Spinal cord (tissue), 10 donors: ENCODE results near the gene HM13. TPM values are rescaled to one million over a fixed set of nuclear protein-coding genes. Genes with fewer than 3 reads are reported as not detected.
"Not testable (repeated sequence)": the region's sequence is repeated elsewhere in the genome, so short reads cannot be mapped to it uniquely, and the experiment has no call there.

Source experiments
- DNase-seq, 6 donors: peaks; one replicate each; pipeline versions ENCODE4 v3.0.0 to v3.0.0-alpha.2; 2013 to 2015; ENCODE audit warnings: low spot score in 6 of 6, low read depth in 4 of 6
- H3K27ac ChIP-seq: one replicate; pipeline ENCODE4 v1.5.1; 2013; ENCODE audit warnings: low read depth, low read length, control low read depth
- H3K27me3 ChIP-seq: one replicate; pipeline ENCODE4 v1.6.1; 2013; ENCODE audit warnings: low read length; ENCODE audit not compliant: control insufficient read depth, insufficient read depth
- H3K36me3 ChIP-seq: one replicate; pipeline ENCODE4 v1.6.1; 2013; ENCODE audit warnings: low read length; ENCODE audit not compliant: control insufficient read depth, insufficient read depth
- H3K4me1 ChIP-seq: one replicate; pipeline ENCODE4 v1.6.1; 2013; ENCODE audit warnings: low read length; ENCODE audit not compliant: control insufficient read depth, insufficient read depth
- H3K4me3 ChIP-seq: one replicate; pipeline ENCODE4 v1.5.1; 2013; ENCODE audit warnings: low read depth, low read length, control low read depth
- H3K9me3 ChIP-seq: one replicate; pipeline ENCODE4 v1.6.1; 2013; ENCODE audit warnings: low read length; ENCODE audit not compliant: control insufficient read depth, insufficient read depth
- WGBS: methylation state at CpG from one replicate; pipeline ENCODE4 v1.1.5; 2013; ENCODE audit warnings: missing lambda C conversion rate; ENCODE audit not compliant: insufficient coverage; 5-methylcytosine and 5-hydroxymethylcytosine counted together
- polyA plus RNA-seq, 2 donors: library from polyadenylated mRNA; unstranded; fragments of 120-200 nt; gene quantifications; one replicate each; pipeline ENCODE4 v1.2.1, GENCODE V29; 2013; ENCODE audit not compliant: insufficient read length in 2 of 2
- total RNA-seq, 2 donors: library from RNA; depleted of rRNA in 1 of 2; stranded (reverse); fragments of 120-200 nt in 1 of 2; fragments of >200 nt in 1 of 2; gene quantifications; one replicate each; pipeline versions ENCODE4 v1.2.3 to v1.2.4, GENCODE V29; 2013 to 2014
- donor health status: healthy.

The HM13 gene
- total and polyA plus RNA-seq, 4 donors = 40.5 to 137 (median 85.0) TPM

- peaks cover 4% of the 10 kb centered on the region for H3K4me1 ChIP-seq
- H3K27ac ChIP-seq = no peak overlapping the region
- H3K9me3 ChIP-seq = no peaks in the 10 kb centered on the region
- H3K27me3 ChIP-seq = peaks cover 5% of the 10 kb centered on the region
- WGBS = 40% methylated on average over 6 of the region's 6 CpGs
- H3K36me3 ChIP-seq = no peaks in the 10 kb centered on the region
- no peak for DNase-seq
- H3K4me3 ChIP-seq = no peak overlapping the region
These were observed 16.3 kb upstream of the HM13 start for GRCh38 chr20:31497838-31498540.

- WGBS = 57% methylated on average over 1 of the region's 1 CpG
- DNase-seq = no peak
- peaks cover 4% of the 10 kb centered on the region for H3K4me1 ChIP-seq
- H3K9me3 ChIP-seq = no peaks in the 10 kb centered on the region
- H3K27ac ChIP-seq = no peak overlapping the region
- peaks cover 5% of the 10 kb centered on the region for H3K27me3 ChIP-seq
- H3K36me3 ChIP-seq = no peaks in the 10 kb centered on the region
- no peak overlapping the region for H3K4me3 ChIP-seq
These were observed 13.7 kb upstream of the HM13 start for GRCh38 chr20:31500527-31500926.

GRCh38 chr20:31502884-31503673 is 11.2 kb upstream of the HM13 start:
- DNase-seq = peak in 3 of 6 donors; percentile 33 to 83 (median 54)
- H3K36me3 ChIP-seq, H3K9me3 ChIP-seq, H3K27me3 ChIP-seq, H3K4me3 ChIP-seq, H3K27ac ChIP-seq, H3K4me1 ChIP-seq: not testable (repeated sequence)
- WGBS = 45% methylated on average over 12 of the region's 20 CpGs

GRCh38 chr20:31505903-31506302 is 8.3 kb upstream of the HM13 start:
- Histone ChIP-seq H3K9me3 (no peaks in the 10 kb centered on the region), H3K27me3 (no peaks in the 10 kb centered on the region), H3K27ac (no peak overlapping the region), H3K4me3 (no peak overlapping the region), H3K36me3 (no peaks in the 10 kb centered on the region), H3K4me1 (no peaks in the 10 kb centered on the region)
- DNase-seq = no peak
- no CpG with 5 or more reads among the region's 1 CpG for WGBS

- DNase-seq = no peak
- 79% methylated on average over 5 of the region's 5 CpGs for WGBS
- Histone ChIP-seq H3K27me3 (no peaks in the 10 kb centered on the region), H3K9me3 (no peaks in the 10 kb centered on the region), H3K4me1 (no peaks in the 10 kb centered on the region), H3K4me3 (no peak overlapping the region), H3K27ac (no peak overlapping the region), H3K36me3 (no peaks in the 10 kb centered on the region)
These were observed 5.6 kb upstream of the HM13 start for GRCh38 chr20:31508517-31509244.

- Histone ChIP-seq H3K36me3 (peaks cover 14% of the 10 kb centered on the region), H3K27me3 (no peaks in the 10 kb centered on the region), H3K9me3 (no peaks in the 10 kb centered on the region), H3K27ac (peak overlapping the region; percentile 67), H3K4me1 (peaks cover 23% of the 10 kb centered on the region), H3K4me3 (peak overlapping the region; percentile 82)
- no peak for DNase-seq
- WGBS = 35% methylated on average over 4 of the region's 4 CpGs
These were observed 981 bp downstream of the HM13 start for GRCh38 chr20:31515072-31515774.

- no peak overlapping the region for H3K27ac ChIP-seq
- no peak overlapping the region for H3K4me3 ChIP-seq
- DNase-seq = no peak
- H3K9me3 ChIP-seq = no peaks in the 10 kb centered on the region
- peaks cover 14% of the 10 kb centered on the region for H3K36me3 ChIP-seq
- H3K27me3 ChIP-seq = no peaks in the 10 kb centered on the region
- WGBS = 82% methylated on average over 1 of the region's 3 CpGs
- peaks cover 27% of the 10 kb centered on the region for H3K4me1 ChIP-seq
These were observed 1.5 kb downstream of the HM13 start for GRCh38 chr20:31515775-31516107.

- WGBS = 100% methylated on average over 2 of the region's 4 CpGs
- H3K4me1 ChIP-seq = peaks cover 27% of the 10 kb centered on the region
- H3K36me3 ChIP-seq = peaks cover 14% of the 10 kb centered on the region
- H3K9me3 ChIP-seq = no peaks in the 10 kb centered on the region
- H3K27ac ChIP-seq = no peak overlapping the region
- H3K4me3 ChIP-seq = no peak overlapping the region
- DNase-seq = no peak
- no peaks in the 10 kb centered on the region for H3K27me3 ChIP-seq
These were observed 1.9 kb downstream of the HM13 start for GRCh38 chr20:31516166-31516565.

GRCh38 chr20:31516651-31517050 is 2.4 kb downstream of the HM13 start:
- peaks cover 14% of the 10 kb centered on the region for H3K36me3 ChIP-seq
- H3K9me3 ChIP-seq = no peaks in the 10 kb centered on the region
- no peak for DNase-seq
- 100% methylated on average over 1 of the region's 2 CpGs for WGBS
- H3K27me3 ChIP-seq = no peaks in the 10 kb centered on the region
- no peak overlapping the region for H3K27ac ChIP-seq
- H3K4me1 ChIP-seq = peaks cover 27% of the 10 kb centered on the region
- H3K4me3 ChIP-seq = no peak overlapping the region
